HepG2 (cell line): ENCODE results near the gene WSB2. TPM values are rescaled to one million over a fixed set of nuclear protein-coding genes. Genes with fewer than 3 reads are reported as not detected.

Source experiments
- FOSL2 ChIP-seq: sonication (generic); formaldehyde crosslinking; IDR thresholded peaks from 2 replicates; pipeline ENCODE4 v1.4.0; 2020; ENCODE audit warnings: missing genetic modification reagents
- GATAD2A ChIP-seq: IDR thresholded peaks from 2 replicates; pipeline ENCODE4 v1.6.1; 2016
- GMEB1 ChIP-seq: sonication (generic); formaldehyde crosslinking; IDR thresholded peaks from 2 replicates; pipeline ENCODE4 v1.5.1; 2020; ENCODE audit warnings: missing genetic modification reagents, mild to moderate bottlenecking, borderline replicate concordance
- HIVEP1 ChIP-seq: sonication (generic); formaldehyde crosslinking; IDR thresholded peaks from 2 replicates; pipeline ENCODE4 v1.4.0; 2020; ENCODE audit warnings: mild to moderate bottlenecking, missing genetic modification reagents
- MYPOP ChIP-seq: sonication (generic); formaldehyde crosslinking; IDR thresholded peaks from 2 replicates; pipeline ENCODE4 v1.8.1; 2023; ENCODE audit warnings: mild to moderate bottlenecking, moderate library complexity, missing genetic modification reagents
- NFAT5 ChIP-seq: sonication (generic); formaldehyde crosslinking; IDR thresholded peaks from 2 replicates; pipeline ENCODE4 v1.4.0; 2020; ENCODE audit warnings: missing genetic modification reagents
- PPARG ChIP-seq: conservative IDR thresholded peaks from 2 replicates; pipeline ENCODE4 v1.6.1; 2016; ENCODE audit warnings: missing biosample characterization, missing genetic modification reagents
- RNF219 ChIP-seq: sonication (generic); formaldehyde crosslinking; IDR thresholded peaks from 2 replicates; pipeline ENCODE4 v1.5.0; 2020; ENCODE audit warnings: mild to moderate bottlenecking, missing genetic modification reagents
- SALL1 ChIP-seq: sonication (generic); formaldehyde crosslinking; IDR thresholded peaks from 2 replicates; pipeline ENCODE4 v1.8.0; 2022; ENCODE audit warnings: mild to moderate bottlenecking, missing genetic modification reagents
- SIN3B ChIP-seq: fragments of 150-350 bp; IDR thresholded peaks from 2 replicates; pipeline ENCODE4 v1.6.1; 2014; ENCODE audit warnings: low read length
- TMF1 ChIP-seq: sonication (generic); formaldehyde crosslinking; IDR thresholded peaks from 2 replicates; pipeline ENCODE4 v1.8.1; 2022; ENCODE audit warnings: low read depth, missing genetic modification reagents
- TOPORS ChIP-seq: sonication (generic); formaldehyde crosslinking; IDR thresholded peaks from 2 replicates; pipeline ENCODE4 v1.8.0; 2023; ENCODE audit warnings: mild to moderate bottlenecking, missing genetic modification reagents
- TSC22D2 ChIP-seq: sonication (generic); formaldehyde crosslinking; IDR thresholded peaks from 2 replicates; pipeline ENCODE4 v1.5.1; 2020; ENCODE audit warnings: missing genetic modification reagents, mild to moderate bottlenecking, borderline replicate concordance
- ZBTB43 ChIP-seq: sonication (generic); formaldehyde crosslinking; conservative IDR thresholded peaks from 2 replicates; pipeline ENCODE4 v1.4.0; 2020; ENCODE audit warnings: missing genetic modification reagents
- ZNF350 ChIP-seq: sonication (generic); formaldehyde crosslinking; IDR thresholded peaks from 2 replicates; pipeline ENCODE4 v1.4.0; 2020; ENCODE audit warnings: mild to moderate bottlenecking, low read depth, missing genetic modification reagents, borderline replicate concordance
- ZNF841 ChIP-seq: sonication (generic); formaldehyde crosslinking; IDR thresholded peaks from 2 replicates; pipeline ENCODE4 v1.8.1; 2023; ENCODE audit warnings: missing genetic modification reagents, borderline replicate concordance
- polyA plus RNA-seq, 8 experiments: library from polyadenylated mRNA; depleted of rRNA in 3 of 8; stranded (reverse) in 7 of 8; unstranded in 1 of 8; fragments of >200 nt; fragmentation: Illumina TruSeq in 4 of 8; extraction: Trizol in 4 of 8; gene quantifications; 2 replicates each; pipeline versions ENCODE4 v1.2.1 to v1.2.3, GENCODE V29; 2011 to 2016; ENCODE audit warnings: low read depth in 4 of 8, missing spikeins in 1 of 8, mixed read lengths in 1 of 8; ENCODE audit not compliant: insufficient read depth in 1 of 8
- total RNA-seq, 5 experiments: library from RNA; depleted of rRNA; stranded (reverse); fragments of >200 nt; fragmentation: Illumina TruSeq; extraction: Trizol; gene quantifications; 2 replicates each; pipeline ENCODE4 v1.2.3, GENCODE V29; 2016; ENCODE audit warnings: low read depth in 1 of 5

Gene WSB2
- total and polyA plus RNA-seq, 2 of the 13 experiments (the other 11 are each of a cell fraction or from before 2014, with no cell fraction given): 31.0 to 82.8 TPM

- 0 out of 2 replicates have a peak, but pooled peaks have one; percentile 24 for TF ChIP-seq MYPOP (CRISPR knock-in tag)
- no peak for TF ChIP-seq ZNF841 (CRISPR knock-in tag)
- 0 out of 2 replicates have a peak, but pooled peaks have one; percentile 19 for TF ChIP-seq GATAD2A (CRISPR knock-in tag)
- peak; percentile 51; the same call in 1 of the 2 replicates for TF ChIP-seq NFAT5 (CRISPR knock-in tag)
- TF ChIP-seq TSC22D2 (CRISPR knock-in tag): peak; percentile 61; the same call in 1 of the 2 replicates
- peak; percentile 43; the same call in 1 of the 2 replicates for TF ChIP-seq HIVEP1 (CRISPR knock-in tag)
- TF ChIP-seq SALL1 (CRISPR knock-in tag): peak; percentile 88; the same call in 1 of the 2 replicates
- TF ChIP-seq TMF1 (CRISPR knock-in tag): peak; percentile 88
- TF ChIP-seq RNF219 (CRISPR knock-in tag): no peak
- TF ChIP-seq ZBTB43 (CRISPR knock-in tag): 0 out of 2 replicates have a peak, but pooled peaks have one; percentile 23
- peak; percentile 40; the same call in 1 of the 2 replicates for TF ChIP-seq PPARG
- TF ChIP-seq TOPORS (CRISPR knock-in tag): 0 out of 2 replicates have a peak, but pooled peaks have one; percentile 51
- peak; percentile 39; the same call in 1 of the 2 replicates for TF ChIP-seq ZNF350 (CRISPR knock-in tag)
- TF ChIP-seq FOSL2 (CRISPR knock-in tag): peak; percentile 32; the same call in 1 of the 2 replicates
- peak; percentile 59; the same call in 1 of the 2 replicates for TF ChIP-seq GMEB1 (CRISPR knock-in tag)
- TF ChIP-seq SIN3B: peak; percentile 87
These were observed 44.3 kb downstream of the WSB2 start, which contains the start of gene RFC5 (continued) for GRCh38 chr12:118016424-118017264.
